Astrocyte (in vitro differentiated cells and primary cell): ENCODE data around the gene PKLR. TPM values are rescaled to one million over a fixed set of nuclear protein-coding genes. Genes with fewer than 3 reads are reported as not detected.
"Not testable (repeated sequence)": the region's sequence is repeated elsewhere in the genome, so short reads cannot be mapped to it uniquely, and the experiment has no call there.

Experiments
- DNase-seq: peaks from one replicate; pipeline ENCODE4 v3.0.0-alpha.2; 2010; ENCODE audit warnings: low read depth
- FAIRE-seq: peaks from 2 replicates; lab custom pipeline; 2011; peaks lifted over from hg19 to GRCh38; lab: Jason Lieb, UNC
- H2AFZ ChIP-seq: 2 replicates; pipeline ENCODE4 v1.6.0; 2012; ENCODE audit warnings: low read depth, low read length, inconsistent platforms
- H3K27ac ChIP-seq: 2 replicates; pipeline ENCODE4 v1.5.1; 2011; ENCODE audit warnings: low read depth, low read length, inconsistent platforms
- H3K27me3 ChIP-seq: 2 replicates; pipeline ENCODE4 v1.6.0; 2011; ENCODE audit warnings: low read length, inconsistent platforms; ENCODE audit not compliant: insufficient read depth
- H3K36me3 ChIP-seq: 2 replicates; pipeline ENCODE4 v1.5.1; 2011; ENCODE audit warnings: low read length, inconsistent platforms; ENCODE audit not compliant: insufficient read depth
- H3K4me1 ChIP-seq: 2 replicates; pipeline ENCODE4 v1.5.1; 2011; ENCODE audit warnings: low read length, inconsistent platforms; ENCODE audit not compliant: insufficient read depth
- H3K4me2 ChIP-seq: 2 replicates; pipeline ENCODE4 v1.6.0; 2012; ENCODE audit warnings: low read length, inconsistent platforms
- H3K4me3 ChIP-seq: 2 replicates; pipeline ENCODE4 v1.5.1; 2011; ENCODE audit warnings: low read depth, mild to moderate bottlenecking, low read length, inconsistent platforms; ENCODE audit not compliant: insufficient read depth
- H3K79me2 ChIP-seq: 2 replicates; pipeline ENCODE4 v1.6.0; 2012; ENCODE audit warnings: mild to moderate bottlenecking, low read length, inconsistent platforms; ENCODE audit not compliant: insufficient read depth
- H3K9ac ChIP-seq: 2 replicates; pipeline ENCODE4 v1.6.0; 2012; ENCODE audit warnings: mild to moderate bottlenecking, low read length, inconsistent platforms
- H3K9me3 ChIP-seq: 2 replicates; pipeline ENCODE4 v1.5.1; 2012; ENCODE audit warnings: low read depth, mild to moderate bottlenecking, low read length, inconsistent platforms; ENCODE audit not compliant: insufficient read depth
- H4K20me1 ChIP-seq: 2 replicates; pipeline ENCODE4 v1.6.0; 2012; ENCODE audit warnings: low read length, inconsistent platforms; ENCODE audit not compliant: insufficient read depth
- H3K27ac Mint-ChIP-seq: one replicate; pipeline ENCODE4 v1.8.0; 2021; ENCODE audit warnings: mild to moderate bottlenecking, mixed read lengths; ENCODE audit not compliant: unreplicated experiment
- H3K27me3 Mint-ChIP-seq: one replicate; pipeline ENCODE4 v1.8.0; 2021; ENCODE audit warnings: low read depth, mixed read lengths; ENCODE audit not compliant: unreplicated experiment
- H3K36me3 Mint-ChIP-seq: one replicate; pipeline ENCODE4 v1.8.0; 2021; ENCODE audit warnings: low read depth, mixed read lengths; ENCODE audit not compliant: unreplicated experiment
- H3K4me1 Mint-ChIP-seq: one replicate; pipeline ENCODE4 v1.8.0; 2021; ENCODE audit warnings: low read depth, mixed read lengths; ENCODE audit not compliant: unreplicated experiment
- H3K4me3 Mint-ChIP-seq: one replicate; pipeline ENCODE4 v1.8.0; 2021; ENCODE audit warnings: mild to moderate bottlenecking, moderate library complexity, mixed read lengths; ENCODE audit not compliant: unreplicated experiment
- H3K9me3 Mint-ChIP-seq: one replicate; pipeline ENCODE4 v1.8.0; 2021; ENCODE audit warnings: mild to moderate bottlenecking, mixed read lengths; ENCODE audit not compliant: unreplicated experiment
- EZH2 ChIP-seq: IDR thresholded peaks from 2 replicates; pipeline ENCODE4 v1.6.1; 2012; ENCODE audit warnings: mild to moderate bottlenecking, low read length, inconsistent platforms; ENCODE audit not compliant: insufficient read depth
- total RNA-seq: library from RNA; stranded (reverse); gene quantifications from 2 replicates; pipeline ENCODE4 v1.2.1, GENCODE V29; 2021
- TF ChIP-seq, protein P1 (sequence below): IDR thresholded peaks from 2 replicates; pipeline ENCODE4 v1.5.1; 2011; ENCODE audit warnings: low read depth, mild to moderate bottlenecking, inconsistent platforms, low read length, moderate library complexity; ENCODE audit not compliant: insufficient read depth

PKLR gene
- total RNA-seq, 1 donor from 2014 or later = not detected

DNA sequence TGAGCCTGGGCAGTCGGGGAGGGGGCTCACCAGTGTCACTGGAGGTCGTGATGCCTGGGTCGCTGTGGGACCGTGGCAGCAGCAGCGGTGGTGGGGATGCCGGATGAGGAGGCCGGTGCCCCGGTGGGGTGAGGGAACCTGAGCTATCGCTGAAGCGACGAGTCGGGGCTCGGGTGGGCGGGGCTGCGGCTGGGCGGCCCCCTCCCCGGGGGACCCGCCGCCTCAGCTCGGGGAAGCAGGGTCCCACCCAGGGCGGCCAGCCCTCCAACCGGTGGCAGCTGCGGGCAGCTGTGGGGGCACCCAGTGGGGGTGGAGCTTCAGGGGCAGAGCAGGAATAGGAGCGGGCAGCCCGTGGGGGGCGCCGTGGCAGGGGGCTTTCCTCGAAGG lies 51.0 kb downstream of the PKLR start:
- peaks cover 17% of the 10 kb centered on the region for H3K79me2 ChIP-seq
- no peak overlapping the region for H3K27ac ChIP-seq
- H3K27me3 ChIP-seq = no peaks in the 10 kb centered on the region
- FAIRE-seq (no peak), DNase-seq (no peak)
- peak overlapping the region; percentile 96 for H2AFZ ChIP-seq
- TF ChIP-seq, protein P1, sequence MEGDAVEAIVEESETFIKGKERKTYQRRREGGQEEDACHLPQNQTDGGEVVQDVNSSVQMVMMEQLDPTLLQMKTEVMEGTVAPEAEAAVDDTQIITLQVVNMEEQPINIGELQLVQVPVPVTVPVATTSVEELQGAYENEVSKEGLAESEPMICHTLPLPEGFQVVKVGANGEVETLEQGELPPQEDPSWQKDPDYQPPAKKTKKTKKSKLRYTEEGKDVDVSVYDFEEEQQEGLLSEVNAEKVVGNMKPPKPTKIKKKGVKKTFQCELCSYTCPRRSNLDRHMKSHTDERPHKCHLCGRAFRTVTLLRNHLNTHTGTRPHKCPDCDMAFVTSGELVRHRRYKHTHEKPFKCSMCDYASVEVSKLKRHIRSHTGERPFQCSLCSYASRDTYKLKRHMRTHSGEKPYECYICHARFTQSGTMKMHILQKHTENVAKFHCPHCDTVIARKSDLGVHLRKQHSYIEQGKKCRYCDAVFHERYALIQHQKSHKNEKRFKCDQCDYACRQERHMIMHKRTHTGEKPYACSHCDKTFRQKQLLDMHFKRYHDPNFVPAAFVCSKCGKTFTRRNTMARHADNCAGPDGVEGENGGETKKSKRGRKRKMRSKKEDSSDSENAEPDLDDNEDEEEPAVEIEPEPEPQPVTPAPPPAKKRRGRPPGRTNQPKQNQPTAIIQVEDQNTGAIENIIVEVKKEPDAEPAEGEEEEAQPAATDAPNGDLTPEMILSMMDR = no peak
- TF ChIP-seq EZH2 = no peak
- peak overlapping the region; percentile 67 for H3K9ac ChIP-seq
- peak overlapping the region; percentile 33 for H3K4me3 ChIP-seq
- H3K27ac Mint-ChIP-seq = no peak overlapping the region
- H3K4me3 Mint-ChIP-seq = no peak overlapping the region
- H3K27me3 Mint-ChIP-seq = no peaks in the 10 kb centered on the region
- H3K4me1 Mint-ChIP-seq = peaks cover 21% of the 10 kb centered on the region
- H3K4me2 ChIP-seq = peak overlapping the region; percentile 77
- H3K4me1 ChIP-seq = peaks cover 21% of the 10 kb centered on the region
- no peaks in the 10 kb centered on the region for H3K9me3 Mint-ChIP-seq
- no peaks in the 10 kb centered on the region for H3K36me3 ChIP-seq
- H4K20me1 ChIP-seq = no peaks in the 10 kb centered on the region
- peaks cover 14% of the 10 kb centered on the region for H3K36me3 Mint-ChIP-seq
- H3K9me3 ChIP-seq = no peaks in the 10 kb centered on the region

DNA sequence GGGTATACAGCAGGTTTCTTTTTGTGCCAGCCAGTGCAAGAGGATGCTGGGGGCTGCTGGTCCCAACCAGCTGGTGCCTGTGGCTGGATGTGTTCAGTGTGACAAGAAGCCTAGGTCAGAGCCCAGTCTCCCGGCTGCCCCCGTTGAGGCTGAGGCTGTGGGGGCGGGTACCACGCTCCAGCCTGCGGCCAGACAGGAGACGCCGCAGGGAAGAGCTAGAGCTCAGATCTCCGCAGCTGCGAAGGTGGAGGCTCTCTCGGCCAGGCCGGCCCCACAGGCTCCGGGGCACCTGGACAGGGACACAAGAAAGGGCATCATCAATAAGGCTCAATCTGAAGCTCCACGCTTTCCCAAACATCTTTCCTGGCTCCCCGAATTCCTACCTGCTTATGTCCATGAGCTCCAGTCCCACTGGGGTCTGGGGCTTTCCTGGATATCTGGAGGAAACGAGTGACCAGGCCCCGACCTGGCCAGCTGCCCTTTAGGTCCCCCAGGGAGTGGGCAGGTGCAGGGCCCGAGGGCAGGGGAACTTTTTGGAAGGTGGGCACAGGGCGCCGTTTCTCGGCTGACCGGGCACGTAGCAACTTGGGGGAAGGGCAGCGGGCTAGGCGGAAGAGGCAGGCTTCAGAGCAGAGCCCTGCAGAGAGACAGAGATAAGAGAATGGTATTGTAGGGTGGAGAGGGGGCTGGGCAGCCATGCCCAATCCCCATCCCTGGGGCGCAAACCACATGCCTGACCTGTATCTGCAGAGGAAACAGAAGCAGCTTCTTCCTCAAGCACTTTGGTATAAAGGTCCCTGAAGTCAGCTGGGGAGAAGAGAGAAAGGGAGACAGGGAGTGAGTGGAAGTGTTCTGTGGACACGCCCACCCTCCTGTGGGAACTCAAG lies 53.3 kb downstream of the PKLR start:
- no peaks in the 10 kb centered on the region for H3K9me3 ChIP-seq
- Mint-ChIP-seq H3K9me3 (no peaks in the 10 kb centered on the region), H3K4me3 (no peak overlapping the region), H3K27ac (no peak overlapping the region), H3K4me1 (peaks cover 12% of the 10 kb centered on the region), H3K27me3 (no peaks in the 10 kb centered on the region), H3K36me3 (peaks cover 14% of the 10 kb centered on the region)
- TF ChIP-seq, protein P1 = no peak
- no peak for TF ChIP-seq EZH2
- H3K36me3 ChIP-seq = no peaks in the 10 kb centered on the region
- no peak overlapping the region for H3K27ac ChIP-seq
- H2AFZ ChIP-seq = no peak overlapping the region
- H3K4me1 ChIP-seq = peaks cover 15% of the 10 kb centered on the region
- H3K4me2 ChIP-seq = no peak overlapping the region
- H3K4me3 ChIP-seq = no peak overlapping the region
- no peak overlapping the region for H3K9ac ChIP-seq
- DNase-seq (no peak), FAIRE-seq (no peak)
- H4K20me1 ChIP-seq = no peaks in the 10 kb centered on the region
- H3K27me3 ChIP-seq = no peaks in the 10 kb centered on the region
- H3K79me2 ChIP-seq = peaks cover 7% of the 10 kb centered on the region

DNA sequence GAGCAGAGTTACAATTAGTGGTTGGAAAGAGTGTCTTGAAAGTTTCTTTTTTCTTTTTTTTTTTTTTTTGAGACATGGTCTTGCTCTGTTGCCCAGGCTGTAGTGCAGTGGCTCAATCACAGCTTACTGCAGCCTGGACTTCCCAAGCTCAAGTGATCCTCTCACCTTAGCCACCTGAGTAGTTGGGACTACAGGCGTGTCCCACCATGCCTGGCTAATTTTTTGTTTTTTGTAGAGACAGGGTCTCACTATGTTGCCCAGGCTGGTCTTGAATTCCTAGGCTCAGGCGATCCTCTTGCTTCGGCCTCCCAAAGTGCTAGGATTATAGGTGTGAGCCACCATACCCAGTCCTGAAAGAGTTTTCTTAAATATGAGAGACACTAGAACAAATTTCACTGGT lies 54.4 kb downstream of the PKLR start:
- not testable (repeated sequence) for H2AFZ ChIP-seq, H3K9me3 Mint-ChIP-seq, H4K20me1 ChIP-seq, H3K4me3 ChIP-seq, H3K79me2 ChIP-seq, H3K27ac ChIP-seq, H3K27ac Mint-ChIP-seq, H3K27me3 ChIP-seq, DNase-seq, H3K4me3 Mint-ChIP-seq, H3K9me3 ChIP-seq, H3K36me3 ChIP-seq, H3K27me3 Mint-ChIP-seq, FAIRE-seq, H3K4me2 ChIP-seq, H3K9ac ChIP-seq, H3K4me1 Mint-ChIP-seq
- H3K4me1 ChIP-seq = peaks cover 15% of the 10 kb centered on the region
- H3K36me3 Mint-ChIP-seq = peaks cover 14% of the 10 kb centered on the region
